Gastroesophageal sphincter (tissue), 3 donors: ENCODE measurements around the gene SLC25A48.

Experiments used
- EP300 ChIP-seq: sonication (generic); formaldehyde crosslinking; IDR thresholded peaks from one replicate; pipeline ENCODE4 v1.6.1; 2017; ENCODE audit warnings: antibody characterized with exemption, mild to moderate bottlenecking
- POLR2AphosphoS5 ChIP-seq: sonication (generic); formaldehyde crosslinking; IDR thresholded peaks from one replicate; pipeline ENCODE4 v1.6.1; 2017; ENCODE audit warnings: antibody characterized with exemption
- TF ChIP-seq, protein P1 (sequence below), 4 experiments: fragments of 200-600 bp in 2 of 4; fragments of 450-650 bp in 2 of 4; sonication (generic) in 1 of 4; IDR thresholded peaks; one replicate each; pipeline ENCODE4 v1.5.1; 2017 to 2019; ENCODE audit warnings: antibody characterized with exemption in 4 of 4, mild to moderate bottlenecking in 2 of 4, moderate library complexity in 2 of 4

GRCh38 chr5:135891791-135892190, 57.3 kb downstream of the SLC25A48 start:
- TF ChIP-seq, protein P1, sequence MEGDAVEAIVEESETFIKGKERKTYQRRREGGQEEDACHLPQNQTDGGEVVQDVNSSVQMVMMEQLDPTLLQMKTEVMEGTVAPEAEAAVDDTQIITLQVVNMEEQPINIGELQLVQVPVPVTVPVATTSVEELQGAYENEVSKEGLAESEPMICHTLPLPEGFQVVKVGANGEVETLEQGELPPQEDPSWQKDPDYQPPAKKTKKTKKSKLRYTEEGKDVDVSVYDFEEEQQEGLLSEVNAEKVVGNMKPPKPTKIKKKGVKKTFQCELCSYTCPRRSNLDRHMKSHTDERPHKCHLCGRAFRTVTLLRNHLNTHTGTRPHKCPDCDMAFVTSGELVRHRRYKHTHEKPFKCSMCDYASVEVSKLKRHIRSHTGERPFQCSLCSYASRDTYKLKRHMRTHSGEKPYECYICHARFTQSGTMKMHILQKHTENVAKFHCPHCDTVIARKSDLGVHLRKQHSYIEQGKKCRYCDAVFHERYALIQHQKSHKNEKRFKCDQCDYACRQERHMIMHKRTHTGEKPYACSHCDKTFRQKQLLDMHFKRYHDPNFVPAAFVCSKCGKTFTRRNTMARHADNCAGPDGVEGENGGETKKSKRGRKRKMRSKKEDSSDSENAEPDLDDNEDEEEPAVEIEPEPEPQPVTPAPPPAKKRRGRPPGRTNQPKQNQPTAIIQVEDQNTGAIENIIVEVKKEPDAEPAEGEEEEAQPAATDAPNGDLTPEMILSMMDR (IDR thresholded peaks at IDR 0.05) = no peak
- no peak for TF ChIP-seq POLR2AphosphoS5
- no peak for TF ChIP-seq EP300
